ENCODE results near the gene OR1J4.

GRCh38 chr9:122506964-122507363 is 12.0 kb upstream of the OR1J4 start:
- TF ChIP-seq TAF1 (conservative IDR thresholded peaks at IDR 0.05) (no peak), CTCF (IDR thresholded peaks at IDR 0.05; ENCODE audit: low read depth, low read length, missing input control) (no peak), EGR1 (IDR thresholded peaks at IDR 0.05; ENCODE audit: low read depth in 2 of 2) (no peak)
- TF ChIP-seq, protein P1, sequence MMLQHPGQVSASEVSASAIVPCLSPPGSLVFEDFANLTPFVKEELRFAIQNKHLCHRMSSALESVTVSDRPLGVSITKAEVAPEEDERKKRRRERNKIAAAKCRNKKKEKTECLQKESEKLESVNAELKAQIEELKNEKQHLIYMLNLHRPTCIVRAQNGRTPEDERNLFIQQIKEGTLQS (IDR thresholded peaks at IDR 0.05) = no peak
